Cardiac muscle cell (in vitro differentiated cells and primary cell): ENCODE measurements around the gene CD1E. TPM values are rescaled to one million over a fixed set of nuclear protein-coding genes. Genes with fewer than 3 reads are reported as not detected.

ENCODE experiments used
- DNase-seq, 2 donors: peaks; one replicate each; pipeline versions ENCODE4 v3.0.0 to v3.0.0-alpha.2; 2010 to 2017; ENCODE audit warnings: low read depth in 1 of 2, low spot score in 1 of 2
- H3K27ac ChIP-seq: fragments of 200-600 bp; sonication (generic); 2 replicates; pipeline ENCODE4 v1.5.1; 2016
- H3K27me3 ChIP-seq: fragments of 200-600 bp; sonication (generic); 2 replicates; pipeline ENCODE4 v1.6.0; 2016; ENCODE audit warnings: control low read depth
- H3K36me3 ChIP-seq: fragments of 200-600 bp; sonication (generic); 2 replicates; pipeline ENCODE4 v1.5.1; 2016; ENCODE audit warnings: control low read depth
- H3K4me1 ChIP-seq: fragments of 200-600 bp; sonication (generic); 2 replicates; pipeline ENCODE4 v1.8.1; 2017; ENCODE audit warnings: low read depth, mild to moderate bottlenecking, mixed run types
- H3K4me3 ChIP-seq: fragments of 200-600 bp; sonication (generic); 2 replicates; pipeline ENCODE4 v1.5.1; 2016; ENCODE audit warnings: mild to moderate bottlenecking
- H3K9me3 ChIP-seq: fragments of 200-600 bp; sonication (generic); 2 replicates; pipeline ENCODE4 v1.5.1; 2017; ENCODE audit warnings: low read depth, mild to moderate bottlenecking, control low read depth
- polyA plus RNA-seq: library from polyadenylated mRNA; unstranded; fragments of >200 nt; fragmentation: Nextera tagmentation; extraction: Ambion mirVana; gene quantifications from 2 replicates; pipeline ENCODE4 v1.2.1, GENCODE V29; 2016
- total RNA-seq: library from RNA; depleted of rRNA; stranded (reverse); fragments of >200 nt; gene quantifications from 2 replicates; pipeline ENCODE4 v1.2.3, GENCODE V29; 2016
- TF ChIP-seq, protein P1 (sequence below): IDR thresholded peaks from 2 replicates; pipeline ENCODE4 v1.5.1; 2012; ENCODE audit warnings: low read depth, mild to moderate bottlenecking, low read length

CD1E gene
- total RNA-seq = not detected in 2 replicates
- not detected in 2 replicates for polyA plus RNA-seq

DNA sequence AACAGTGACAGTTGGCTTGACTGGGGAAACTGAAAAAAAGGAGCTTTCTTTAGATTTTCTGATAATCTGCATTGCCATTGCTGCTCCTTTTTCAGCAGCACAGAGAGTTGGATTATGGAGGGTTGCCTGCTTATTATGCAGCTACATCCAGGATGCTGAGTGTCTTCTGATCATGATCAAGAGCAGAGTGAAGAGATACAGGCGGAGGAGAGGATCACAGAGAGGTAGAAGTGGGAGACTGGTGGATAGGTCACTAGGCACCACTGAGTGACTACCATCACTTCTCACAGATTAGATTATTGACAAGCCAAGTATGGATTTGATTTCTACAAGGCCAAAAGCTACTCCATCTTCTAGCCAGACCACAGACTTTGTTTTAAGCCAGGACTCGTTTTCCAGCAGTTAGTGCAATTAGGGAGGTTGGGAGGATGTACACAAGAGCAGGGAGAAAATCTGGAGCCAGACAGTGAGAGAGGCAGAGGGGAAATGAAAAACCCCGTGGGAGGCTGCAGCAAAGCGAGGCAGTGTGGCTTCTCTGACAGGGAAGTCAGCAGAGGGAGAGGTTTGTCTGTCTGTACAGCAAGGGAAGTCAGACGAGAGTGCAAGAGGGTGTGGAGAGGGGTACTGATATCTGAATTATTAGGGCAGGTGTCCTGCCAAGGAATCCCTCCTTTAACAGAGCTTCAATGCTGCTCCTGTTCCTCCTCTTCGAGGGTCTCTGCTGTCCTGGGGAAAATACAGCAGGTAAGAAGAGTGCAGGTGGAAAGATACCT, at the start of gene CD1E:
Gene CD1E (plus strand): TSS at position 592 of the 773 bp plus-strand sequence. CDS start 95 bp downstream, at position 687.
- no peak for DNase-seq
- Histone ChIP-seq H3K36me3 (no peaks in the 10 kb centered on the region), H3K27me3 (no peaks in the 10 kb centered on the region), H3K4me3 (no peak within 1 kb of the TSS), H3K4me1 (no peaks in the 10 kb centered on the region), H3K9me3 (no peaks in the 10 kb centered on the region), H3K27ac (no peak within 1 kb of the TSS)
- TF ChIP-seq, protein P1, sequence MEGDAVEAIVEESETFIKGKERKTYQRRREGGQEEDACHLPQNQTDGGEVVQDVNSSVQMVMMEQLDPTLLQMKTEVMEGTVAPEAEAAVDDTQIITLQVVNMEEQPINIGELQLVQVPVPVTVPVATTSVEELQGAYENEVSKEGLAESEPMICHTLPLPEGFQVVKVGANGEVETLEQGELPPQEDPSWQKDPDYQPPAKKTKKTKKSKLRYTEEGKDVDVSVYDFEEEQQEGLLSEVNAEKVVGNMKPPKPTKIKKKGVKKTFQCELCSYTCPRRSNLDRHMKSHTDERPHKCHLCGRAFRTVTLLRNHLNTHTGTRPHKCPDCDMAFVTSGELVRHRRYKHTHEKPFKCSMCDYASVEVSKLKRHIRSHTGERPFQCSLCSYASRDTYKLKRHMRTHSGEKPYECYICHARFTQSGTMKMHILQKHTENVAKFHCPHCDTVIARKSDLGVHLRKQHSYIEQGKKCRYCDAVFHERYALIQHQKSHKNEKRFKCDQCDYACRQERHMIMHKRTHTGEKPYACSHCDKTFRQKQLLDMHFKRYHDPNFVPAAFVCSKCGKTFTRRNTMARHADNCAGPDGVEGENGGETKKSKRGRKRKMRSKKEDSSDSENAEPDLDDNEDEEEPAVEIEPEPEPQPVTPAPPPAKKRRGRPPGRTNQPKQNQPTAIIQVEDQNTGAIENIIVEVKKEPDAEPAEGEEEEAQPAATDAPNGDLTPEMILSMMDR = no peak

DNA sequence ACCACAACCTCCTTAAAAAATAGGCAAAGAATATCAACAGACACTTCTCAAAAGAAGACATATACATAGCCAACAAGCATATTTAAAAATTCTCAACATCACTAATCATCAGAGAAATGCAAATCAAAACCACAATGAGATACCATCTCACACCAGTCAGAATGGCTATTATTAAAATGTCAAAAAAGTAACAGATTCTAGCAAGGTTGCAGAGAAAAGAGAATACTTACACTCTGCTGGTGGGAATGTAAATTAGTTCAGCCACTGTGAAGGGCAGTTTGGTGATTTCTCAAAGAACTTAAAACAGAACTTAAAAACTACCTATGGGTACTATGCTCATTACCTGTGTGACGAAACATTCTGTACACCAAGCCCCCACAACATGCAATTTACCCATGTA, 43.1 kb upstream of the CD1E start:
- Histone ChIP-seq H3K36me3 (no peaks in the 10 kb centered on the region), H3K27ac (no peak overlapping the region), H3K4me1 (no peaks in the 10 kb centered on the region), H3K4me3 (no peak overlapping the region), H3K27me3 (no peaks in the 10 kb centered on the region), H3K9me3 (no peaks in the 10 kb centered on the region)
- TF ChIP-seq, protein P1 = no peak
- no peak for DNase-seq

DNA sequence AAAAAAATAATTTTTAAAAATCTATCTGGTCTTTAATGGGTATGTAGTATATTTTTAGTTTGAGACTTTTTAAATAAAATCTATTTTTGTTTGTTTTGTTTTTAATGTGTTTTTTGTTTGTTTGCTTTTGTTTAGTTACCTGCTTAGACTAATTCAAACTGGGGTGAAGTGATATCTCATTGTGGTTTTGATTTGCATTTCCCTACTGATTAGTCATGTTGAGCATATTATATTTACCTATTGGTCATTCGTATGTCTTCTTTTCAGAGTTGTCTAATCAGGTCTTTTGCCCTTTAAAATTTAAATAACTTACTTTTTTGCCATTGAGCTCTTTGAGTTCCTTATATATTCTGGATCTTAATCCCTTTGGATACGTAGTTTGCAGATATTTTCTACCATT, 42.6 kb upstream of the CD1E start:
- Histone ChIP-seq H3K4me3 (no peak overlapping the region), H3K27me3 (no peaks in the 10 kb centered on the region), H3K36me3 (no peaks in the 10 kb centered on the region), H3K4me1 (no peaks in the 10 kb centered on the region), H3K27ac (no peak overlapping the region), H3K9me3 (no peaks in the 10 kb centered on the region)
- no peak for DNase-seq
- TF ChIP-seq, protein P1 = no peak

DNA sequence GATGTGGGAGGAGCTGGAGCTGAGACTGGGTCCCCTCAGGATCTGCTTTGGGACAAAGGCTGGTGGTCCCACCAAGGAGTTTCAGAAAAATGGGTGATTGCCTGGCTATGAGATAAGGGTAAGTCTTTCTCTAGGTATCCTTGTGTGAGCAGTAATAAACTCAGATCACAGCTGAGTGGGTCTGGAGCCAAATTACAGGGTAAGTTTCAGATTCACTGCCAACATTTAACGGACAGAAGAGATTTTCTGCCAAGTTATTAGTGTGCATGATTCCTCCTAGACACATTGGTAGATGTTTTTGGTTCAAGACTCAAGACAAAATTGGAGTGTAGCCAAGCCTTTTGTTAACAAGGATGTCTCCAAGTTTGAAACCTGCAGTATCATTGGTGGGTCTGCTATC, 29.8 kb upstream of the CD1E start:
- Histone ChIP-seq H3K27ac (no peak overlapping the region), H3K27me3 (no peaks in the 10 kb centered on the region), H3K4me1 (no peaks in the 10 kb centered on the region), H3K4me3 (no peak overlapping the region), H3K9me3 (no peaks in the 10 kb centered on the region), H3K36me3 (no peaks in the 10 kb centered on the region)
- TF ChIP-seq, protein P1 = no peak
- no peak for DNase-seq

DNA sequence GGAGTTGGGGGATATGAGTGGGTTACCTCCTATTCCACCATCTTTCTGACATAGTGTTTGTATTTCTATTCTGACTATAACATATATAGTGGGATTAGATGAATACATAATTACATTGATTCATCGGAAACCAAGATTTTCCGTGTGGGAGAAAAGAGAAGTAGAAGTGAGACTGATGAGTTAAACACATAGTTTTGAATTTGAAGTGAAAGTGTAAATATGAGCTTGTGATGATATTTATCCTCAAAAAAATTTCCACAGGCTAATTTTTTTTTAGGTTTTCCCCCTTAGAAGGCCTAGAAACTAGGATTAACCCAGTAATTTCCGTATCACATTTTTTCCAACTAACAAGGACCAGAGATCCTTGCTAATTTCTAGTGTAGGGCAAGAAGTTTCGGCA, 29.3 kb upstream of the CD1E start:
- no peaks in the 10 kb centered on the region for H3K9me3 ChIP-seq
- TF ChIP-seq, protein P1 = no peak

More for the DNA sequence above, 29.3 kb upstream of the CD1E start:
- Histone ChIP-seq H3K4me1 (no peaks in the 10 kb centered on the region), H3K27me3 (no peaks in the 10 kb centered on the region), H3K4me3 (no peak overlapping the region), H3K27ac (no peak overlapping the region), H3K36me3 (no peaks in the 10 kb centered on the region)
- DNase-seq = no peak
